K562 (cell line): ENCODE measurements around the gene AUNIP. TPM values are rescaled to one million over a fixed set of nuclear protein-coding genes. Genes with fewer than 3 reads are reported as not detected.
A peak's percentile ranks its signal among the peaks of the same experiment; 100 is the strongest.

ENCODE experiments used
- DACH1 ChIP-seq: fragments of 450-650 bp; IDR thresholded peaks from 2 replicates; pipeline ENCODE4 v1.6.1; 2018; ENCODE audit not compliant: partially characterized antibody
- EP400 ChIP-seq: fragments of 450-650 bp; IDR thresholded peaks from 2 replicates; pipeline ENCODE4 v1.6.1; 2017; ENCODE audit warnings: antibody characterized with exemption, mild to moderate bottlenecking, moderate library complexity
- FOXK2 ChIP-seq, 2 experiments: fragments of 450-650 bp; IDR thresholded peaks in 1 of 2; conservative IDR thresholded peaks in 1 of 2; 2 replicates each; pipeline ENCODE4 v1.6.1; 2016; ENCODE audit warnings: low read depth in 2 of 2, mild to moderate bottlenecking in 1 of 2
- FOXM1 ChIP-seq, 2 experiments: fragments of 450-650 bp in 1 of 2; sonication (generic) in 1 of 2; formaldehyde crosslinking in 1 of 2; IDR thresholded peaks; 2 replicates each; pipeline versions ENCODE4 v1.6.1 to v1.9.0; 2017 to 2022; ENCODE audit warnings: low read depth in 2 of 2, mild to moderate bottlenecking in 2 of 2, missing genetic modification reagents in 1 of 2, moderate library complexity in 1 of 2
- MNT ChIP-seq, 2 experiments: fragments of 450-650 bp; conservative IDR thresholded peaks; 2 replicates each; pipeline ENCODE4 v1.6.1; 2017; ENCODE audit warnings: mild to moderate bottlenecking in 2 of 2, moderate library complexity in 2 of 2
- NFIC ChIP-seq: fragments of 450-650 bp; IDR thresholded peaks from 2 replicates; pipeline ENCODE4 v1.6.1; 2017; ENCODE audit warnings: mild to moderate bottlenecking, inconsistent platforms
- PKNOX1 ChIP-seq: fragments of 450-650 bp; IDR thresholded peaks from 2 replicates; pipeline ENCODE4 v1.6.1; 2016
- SMAD4 ChIP-seq: fragments of 250-450 bp; sonication (Bioruptor Pico); conservative IDR thresholded peaks from 2 replicates; pipeline ENCODE4 v1.8.0; 2021; ENCODE audit warnings: inconsistent platforms, mild to moderate bottlenecking, moderate library complexity
- SMARCA4 ChIP-seq: fragments of 450-650 bp; IDR thresholded peaks from 2 replicates; pipeline ENCODE4 v1.6.1; 2016
- TCF3 ChIP-seq: sonication (generic); formaldehyde crosslinking; IDR thresholded peaks from 2 replicates; pipeline ENCODE4 v1.4.0; 2020; ENCODE audit warnings: mild to moderate bottlenecking, missing genetic modification reagents
- ZBTB40 ChIP-seq, 2 experiments: fragments of 450-650 bp in 1 of 2; sonication (generic) in 1 of 2; formaldehyde crosslinking in 1 of 2; IDR thresholded peaks; 2 replicates each; pipeline versions ENCODE4 v1.7.1 to v1.9.0; 2016 to 2022; ENCODE audit warnings: inconsistent platforms in 1 of 2, mild to moderate bottlenecking in 1 of 2, missing genetic modification reagents in 1 of 2
- ZNF224 ChIP-seq: sonication (generic); formaldehyde crosslinking; IDR thresholded peaks from 2 replicates; pipeline ENCODE4 v1.8.0; 2022; ENCODE audit warnings: mild to moderate bottlenecking, missing genetic modification reagents
- polyA plus RNA-seq, 8 experiments: library from polyadenylated mRNA; depleted of rRNA in 4 of 8; stranded (reverse) in 5 of 8; unstranded in 3 of 8; fragments of >200 nt; fragmentation: Nextera tagmentation in 2 of 8; fragmentation: Illumina TruSeq in 1 of 8; extraction: Ambion mirVana in 2 of 8; extraction: Trizol in 1 of 8; gene quantifications; 2 replicates each; pipeline versions ENCODE4 v1.2.1 to v1.2.3, GENCODE V29; 2011 to 2014; ENCODE audit warnings: inconsistent platforms in 1 of 8, missing spikeins in 1 of 8
- total RNA-seq, 7 experiments: library from RNA; depleted of rRNA in 6 of 7; stranded (reverse); fragments of >200 nt in 6 of 7; fragmentation: Illumina TruSeq in 2 of 7; extraction: Trizol in 2 of 7; gene quantifications; 2 replicates each; pipeline versions ENCODE4 v1.2.1 to v1.2.3, GENCODE V29; 2011 to 2021; ENCODE audit warnings: low replicate concordance in 1 of 7

Gene AUNIP
- total and polyA plus RNA-seq, 9 of the 15 experiments (the other 6 are each of a cell fraction or from before 2014, with no cell fraction given), result 12.1 to 53.8 (median 47.1) TPM

GRCh38 chr1:25854554-25854953 is 4.7 kb downstream of the AUNIP start (continued):
- TF ChIP-seq ZBTB40 (IDR thresholded peaks at IDR 0.05) (0 out of 2 replicates have a peak, but pooled peaks have one; percentile 1), ZBTB40 (CRISPR knock-in tag; IDR thresholded peaks at IDR 0.05) (no peak), SMARCA4 (peak; percentile 22; the same call in 1 of the 2 replicates), SMAD4 (CRISPR knock-in tag) (0 out of 2 replicates have a peak, but pooled peaks have one; percentile 29), FOXK2 (conservative IDR thresholded peaks at IDR 0.05 in 1 of 2, IDR thresholded peaks at IDR 0.05 in 1 of 2; ENCODE audit: low read depth in 2 of 2) (0 out of 4 replicates have a peak, but pooled peaks of 1 of the 2 experiments have one; percentile 21), NFIC (0 out of 2 replicates have a peak, but pooled peaks have one; percentile 13), DACH1 (no peak), EP400 (0 out of 2 replicates have a peak, but pooled peaks have one; percentile 33), ZNF224 (CRISPR knock-in tag) (no peak), TCF3 (peak; percentile 43; the same call in 1 of the 2 replicates), MNT (conservative IDR thresholded peaks at IDR 0.05) (0 out of 4 replicates have a peak, but pooled peaks of 1 of the 2 experiments have one; percentile 21), FOXM1 (IDR thresholded peaks at IDR 0.05; ENCODE audit: low read depth) (no peak), FOXM1 (CRISPR knock-in tag; IDR thresholded peaks at IDR 0.05; ENCODE audit: low read depth) (no peak), PKNOX1 (0 out of 2 replicates have a peak, but pooled peaks have one; percentile 16)
